MM.1S (cell line): ENCODE results near the gene HOXD11.

ENCODE experiments used
- CTCF ChIP-seq: fragments of 300-600 bp; sonication (generic); IDR thresholded peaks from 2 replicates; pipeline ENCODE4 v1.5.1; 2016; ENCODE audit warnings: antibody characterized with exemption, low read length, mixed read lengths
- EZH2 ChIP-seq: fragments of 300-600 bp; sonication (generic); optimal IDR thresholded peaks from 2 replicates; pipeline ENCODE3; 2017; ENCODE audit warnings: low read depth, mild to moderate bottlenecking, antibody characterized with exemption, low read length, mixed read lengths

GRCh38 chr2:176112375-176113302 lies 5.6 kb downstream of the HOXD11 start:
- TF ChIP-seq CTCF: no peak
- no peak for TF ChIP-seq EZH2
